Fibroblast of the aortic adventitia (primary cell): ENCODE measurements around the gene MICAL3. TPM values are rescaled to one million over a fixed set of nuclear protein-coding genes. Genes with fewer than 3 reads are reported as not detected.

Experiments
- DNase-seq: peaks from one replicate; pipeline ENCODE4 v3.0.0-alpha.2; 2010; ENCODE audit warnings: low read depth
- H3K4me3 ChIP-seq: 2 replicates; pipeline ENCODE4 v1.5.1; 2011; ENCODE audit warnings: low read depth, mild to moderate bottlenecking, control low read depth, low read length, moderate library complexity
- total RNA-seq: library from RNA; depleted of rRNA; stranded (reverse); fragments of >200 nt; gene quantifications from 2 replicates; pipeline ENCODE4 v1.2.3, GENCODE V29; 2012; ENCODE audit warnings: low replicate concordance
- TF ChIP-seq, protein P1 (sequence below): IDR thresholded peaks from 2 replicates; pipeline ENCODE4 v1.5.1; 2011; ENCODE audit warnings: mild to moderate bottlenecking, low read length, control low read depth, inconsistent platforms; ENCODE audit not compliant: insufficient read depth

MICAL3 gene
- total RNA-seq, 1 donor = 18.8 TPM

- no peak for DNase-seq
- TF ChIP-seq, protein P1, sequence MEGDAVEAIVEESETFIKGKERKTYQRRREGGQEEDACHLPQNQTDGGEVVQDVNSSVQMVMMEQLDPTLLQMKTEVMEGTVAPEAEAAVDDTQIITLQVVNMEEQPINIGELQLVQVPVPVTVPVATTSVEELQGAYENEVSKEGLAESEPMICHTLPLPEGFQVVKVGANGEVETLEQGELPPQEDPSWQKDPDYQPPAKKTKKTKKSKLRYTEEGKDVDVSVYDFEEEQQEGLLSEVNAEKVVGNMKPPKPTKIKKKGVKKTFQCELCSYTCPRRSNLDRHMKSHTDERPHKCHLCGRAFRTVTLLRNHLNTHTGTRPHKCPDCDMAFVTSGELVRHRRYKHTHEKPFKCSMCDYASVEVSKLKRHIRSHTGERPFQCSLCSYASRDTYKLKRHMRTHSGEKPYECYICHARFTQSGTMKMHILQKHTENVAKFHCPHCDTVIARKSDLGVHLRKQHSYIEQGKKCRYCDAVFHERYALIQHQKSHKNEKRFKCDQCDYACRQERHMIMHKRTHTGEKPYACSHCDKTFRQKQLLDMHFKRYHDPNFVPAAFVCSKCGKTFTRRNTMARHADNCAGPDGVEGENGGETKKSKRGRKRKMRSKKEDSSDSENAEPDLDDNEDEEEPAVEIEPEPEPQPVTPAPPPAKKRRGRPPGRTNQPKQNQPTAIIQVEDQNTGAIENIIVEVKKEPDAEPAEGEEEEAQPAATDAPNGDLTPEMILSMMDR = no peak
Observed at GRCh38 chr22:17968126-17968525, 56.2 kb downstream of the MICAL3 start.

GRCh38 chr22:17966403-17966717 lies 58.0 kb downstream of the MICAL3 start:
- no peak for DNase-seq
- TF ChIP-seq, protein P1 = no peak
- no peak overlapping the region for H3K4me3 ChIP-seq

More at GRCh38 chr22:17968126-17968525, 56.2 kb downstream of the MICAL3 start:
- H3K4me3 ChIP-seq = no peak overlapping the region

- DNase-seq = no peak
- TF ChIP-seq, protein P1 = no peak
- no peak overlapping the region for H3K4me3 ChIP-seq
Observed at GRCh38 chr22:17965538-17966402, 58.6 kb downstream of the MICAL3 start.

DNA sequence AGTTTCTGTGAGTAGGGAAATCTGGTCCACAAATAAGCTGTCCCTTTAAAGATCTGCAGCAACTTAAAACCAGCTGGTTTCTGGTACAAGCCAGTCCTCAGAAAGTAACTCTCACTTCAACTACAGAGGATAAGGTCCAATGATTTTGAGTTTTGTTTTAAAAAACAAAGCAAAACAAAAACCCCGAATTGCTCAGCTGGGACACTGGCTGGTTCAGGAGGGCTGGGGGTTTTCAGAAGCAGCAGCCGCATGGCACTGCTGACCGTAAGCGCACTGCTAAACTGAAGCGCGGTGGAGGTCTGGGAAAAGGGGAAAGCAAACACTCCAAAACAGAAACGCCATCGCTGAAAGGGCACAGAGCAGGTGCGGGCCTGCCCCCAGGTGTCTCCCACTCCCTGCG lies 59.7 kb downstream of the MICAL3 start:
- DNase-seq = no peak
- no peak overlapping the region for H3K4me3 ChIP-seq
- TF ChIP-seq, protein P1 = no peak

GRCh38 chr22:17964156-17964555 lies 60.2 kb downstream of the MICAL3 start:
- no peak overlapping the region for H3K4me3 ChIP-seq
- no peak for DNase-seq
- TF ChIP-seq, protein P1 = no peak

GRCh38 chr22:17963015-17963414 lies 61.3 kb downstream of the MICAL3 start:
- DNase-seq = no peak
- TF ChIP-seq, protein P1 = no peak
- no peak overlapping the region for H3K4me3 ChIP-seq
